T1000 (cell line): ENCODE data around the gene ARRB2.
"Not testable (repeated sequence)": the region's sequence is repeated elsewhere in the genome, so short reads cannot be mapped to it uniquely, and the experiment has no call there.

Experiments used
- DNase-seq: peaks from one replicate; lab custom pipeline; 2025; ENCODE audit warnings: mixed read lengths; lab: John Stamatoyannopoulos, UW

ARRB2 gene

GRCh38 chr17:4701116-4701515 is 9.3 kb upstream of the ARRB2 start:
- DNase-seq = no peak

DNA sequence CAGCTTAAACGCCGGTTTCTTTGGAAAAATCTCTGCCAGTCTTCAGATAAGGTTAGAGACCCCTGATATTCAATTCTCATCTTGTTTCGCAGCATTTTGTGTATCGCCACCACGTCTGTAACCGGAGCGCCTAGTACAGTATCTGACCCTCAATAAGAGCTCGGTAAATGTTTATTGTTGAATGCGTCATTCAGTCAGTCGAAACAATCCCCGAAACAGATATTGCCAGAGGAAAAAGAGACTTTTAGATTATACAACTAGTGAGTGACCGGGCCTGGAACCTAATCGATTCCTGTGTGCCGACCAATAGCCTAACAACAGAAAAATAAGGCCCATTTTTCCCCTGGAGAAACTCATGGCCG is 7.1 kb upstream of the ARRB2 start:
- no peak for DNase-seq

- DNase-seq = not testable (repeated sequence)
Observed at GRCh38 chr17:4704574-4704907, 5.9 kb upstream of the ARRB2 start.

DNA sequence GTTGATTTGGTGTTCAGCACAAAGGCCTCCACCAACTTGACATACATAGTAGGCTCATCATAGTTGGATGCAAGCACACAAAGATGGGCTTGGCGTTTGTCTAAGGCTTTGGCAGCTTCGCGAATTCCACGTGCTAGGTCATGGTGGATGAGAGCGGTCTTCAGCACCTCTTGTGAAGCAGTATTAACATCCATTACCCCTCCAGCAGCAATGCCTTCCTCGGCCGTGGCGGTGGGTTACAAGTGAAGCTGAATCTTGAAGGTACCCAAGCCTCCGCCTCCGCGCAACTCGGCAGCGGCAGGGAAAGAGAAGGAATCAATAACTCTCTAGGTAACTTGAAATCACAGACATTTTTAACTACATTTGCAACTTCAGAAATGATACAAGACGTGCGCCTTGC is 5.4 kb upstream of the ARRB2 start:
- DNase-seq = no peak

DNA sequence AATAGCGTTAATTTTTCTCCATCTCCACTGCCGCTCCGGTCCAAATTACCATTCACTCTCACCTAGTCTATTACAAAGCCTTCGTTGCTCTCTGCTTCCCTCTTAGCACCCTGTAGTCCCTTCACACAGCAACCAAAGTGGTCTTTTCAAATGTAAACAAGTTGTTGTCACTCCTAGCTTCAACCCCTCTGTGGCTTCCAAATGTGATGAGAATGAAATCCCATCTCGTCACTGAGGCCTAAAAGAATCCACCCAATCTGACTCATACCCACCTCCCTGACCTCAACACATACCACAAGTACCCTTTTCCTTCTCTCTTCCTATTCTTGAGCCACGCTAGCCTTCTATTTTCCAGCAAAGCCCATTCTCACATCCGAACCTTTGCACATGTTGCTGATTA is 4.3 kb upstream of the ARRB2 start:
- DNase-seq = no peak

- no peak for DNase-seq
Observed at GRCh38 chr17:4708436-4708835, 2.0 kb upstream of the ARRB2 start.

- no peak for DNase-seq
Observed at GRCh38 chr17:4710693-4711634, 532 bp downstream of the ARRB2 start.

DNA sequence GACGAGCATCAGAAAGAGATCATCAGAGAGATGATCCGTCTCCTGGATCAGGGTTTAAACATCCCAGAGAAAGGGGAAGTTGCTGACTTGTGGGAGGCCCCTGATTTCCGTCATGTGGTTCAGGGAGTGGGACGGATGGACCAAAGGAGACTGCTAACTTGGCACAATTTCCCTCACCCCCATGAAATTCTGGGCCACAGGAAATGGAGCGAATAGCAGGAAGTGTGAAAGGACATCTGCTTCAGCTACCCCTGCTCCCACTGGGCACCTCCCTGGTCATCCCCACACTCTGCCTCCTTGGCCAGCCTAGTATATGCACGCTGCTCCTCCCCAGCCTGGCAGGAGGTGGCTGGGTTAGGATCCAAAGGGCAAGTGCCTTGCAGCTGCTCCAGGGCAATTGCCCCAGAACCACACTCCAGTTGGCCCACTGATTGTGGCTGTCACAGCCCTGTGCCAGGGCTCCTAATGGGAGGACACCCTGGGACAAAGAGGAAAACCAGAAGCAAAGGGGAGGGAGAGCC is 1.3 kb downstream of the ARRB2 start:
- no peak for DNase-seq

DNA sequence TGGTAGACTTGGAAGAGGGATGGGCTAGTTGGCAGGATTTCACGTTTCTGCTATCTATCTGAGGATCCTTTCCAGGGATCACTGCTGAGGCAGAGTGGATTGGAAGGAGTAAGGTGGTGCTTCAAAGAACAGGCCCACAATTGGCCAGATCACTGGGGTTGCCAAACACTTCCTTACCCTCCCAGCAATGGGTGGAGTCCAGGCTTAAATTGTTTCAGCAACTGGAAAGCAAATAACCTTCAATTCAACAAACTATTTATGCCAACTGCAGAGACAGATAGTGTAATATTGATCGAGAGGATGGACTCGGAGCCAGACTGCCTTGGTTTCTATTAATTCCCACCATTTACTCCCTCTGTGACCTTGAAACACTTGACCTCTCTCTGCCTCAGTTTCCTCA is 2.1 kb downstream of the ARRB2 start:
- no peak for DNase-seq

GRCh38 chr17:4714340-4715062 is 4.1 kb downstream of the ARRB2 start:
- DNase-seq = not testable (repeated sequence)

GRCh38 chr17:4715063-4715744 is 4.8 kb downstream of the ARRB2 start:
- DNase-seq = no peak

GRCh38 chr17:4716081-4716480 is 5.6 kb downstream of the ARRB2 start:
- DNase-seq = no peak

DNA sequence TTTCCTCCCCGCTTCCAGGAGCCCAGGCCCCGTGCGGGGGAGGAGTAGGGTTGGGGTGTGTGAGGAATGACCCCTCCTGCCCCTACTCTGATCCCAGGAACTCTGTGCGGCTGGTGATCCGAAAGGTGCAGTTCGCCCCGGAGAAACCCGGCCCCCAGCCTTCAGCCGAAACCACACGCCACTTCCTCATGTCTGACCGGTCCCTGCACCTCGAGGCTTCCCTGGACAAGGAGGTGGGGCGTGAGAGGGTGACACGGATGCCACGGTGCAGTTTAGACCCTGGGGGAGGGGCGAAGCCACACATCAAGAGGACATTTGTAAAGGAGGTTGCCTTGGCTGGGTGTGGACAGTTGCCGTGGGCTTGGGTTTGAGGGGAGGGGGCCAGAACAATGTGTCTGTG is 7.4 kb downstream of the ARRB2 start:
- no peak for DNase-seq

GRCh38 chr17:4718276-4718675 is 7.8 kb downstream of the ARRB2 start:
- no peak for DNase-seq

- DNase-seq = no peak
Observed at GRCh38 chr17:4719146-4719545, 8.7 kb downstream of the ARRB2 start.

- DNase-seq = no peak
Observed at GRCh38 chr17:4719684-4720221, 9.3 kb downstream of the ARRB2 start.

DNA sequence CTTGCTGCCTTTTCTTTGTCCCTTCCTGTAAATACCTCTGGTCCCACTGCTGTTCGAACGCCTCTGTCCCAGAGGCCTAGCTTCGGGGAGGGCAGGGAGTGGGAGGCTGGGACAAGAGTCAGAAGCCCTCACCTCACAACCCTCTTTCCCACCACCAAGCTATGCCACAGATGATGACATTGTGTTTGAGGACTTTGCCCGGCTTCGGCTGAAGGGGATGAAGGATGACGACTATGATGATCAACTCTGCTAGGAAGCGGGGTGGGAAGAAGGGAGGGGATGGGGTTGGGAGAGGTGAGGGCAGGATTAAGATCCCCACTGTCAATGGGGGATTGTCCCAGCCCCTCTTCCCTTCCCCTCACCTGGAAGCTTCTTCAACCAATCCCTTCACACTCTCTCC is 10.4 kb downstream of the ARRB2 start:
- DNase-seq = no peak

GRCh38 chr17:4721203-4722135 is 11.0 kb downstream of the ARRB2 start:
- no peak for DNase-seq

DNA sequence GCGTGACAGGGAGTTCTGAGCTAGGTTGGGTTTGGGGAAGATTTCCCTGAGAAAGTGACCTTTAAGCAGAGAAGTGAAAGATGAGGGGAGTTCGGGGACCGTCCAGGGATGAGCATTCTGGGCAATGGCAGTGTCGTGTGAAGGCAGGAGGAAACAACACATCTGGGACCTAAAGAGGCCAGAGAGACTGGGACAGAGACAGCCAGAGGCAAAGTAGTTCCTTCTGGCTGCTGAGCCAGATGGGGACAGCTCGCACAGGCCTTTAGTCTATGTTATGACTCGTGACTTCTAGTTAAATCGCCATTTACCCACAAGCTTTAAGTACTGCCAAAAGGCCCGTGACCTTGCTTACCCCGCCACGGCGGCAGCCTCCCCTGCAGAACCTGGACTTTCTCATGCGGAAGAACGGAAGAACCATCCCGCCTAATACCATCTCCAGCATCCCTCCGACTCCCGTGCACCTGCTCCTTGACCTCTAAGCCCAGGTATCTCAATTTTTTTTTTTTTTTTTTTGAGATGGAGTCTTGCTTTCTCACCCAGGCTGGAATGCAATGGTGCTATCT is 12.3 kb downstream of the ARRB2 start:
- no peak for DNase-seq

DNA sequence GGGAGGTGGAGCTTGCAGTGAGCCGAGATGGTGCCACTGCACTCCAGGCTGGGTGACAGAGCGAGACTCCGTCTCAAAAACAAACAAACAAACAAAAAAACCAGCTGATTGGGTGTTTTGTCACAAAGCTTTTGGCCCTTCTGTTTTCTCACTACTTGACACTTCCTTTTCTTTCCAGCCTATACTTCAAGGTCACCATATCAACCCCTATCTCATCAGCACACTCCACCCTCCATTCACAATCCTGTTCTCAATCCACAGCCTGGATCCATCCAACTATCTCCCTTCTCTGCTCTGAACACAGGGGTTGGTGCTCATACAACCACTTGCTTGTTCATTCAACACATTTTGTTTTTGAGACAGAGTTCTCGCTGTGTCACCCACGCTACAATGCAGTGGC is 14.2 kb downstream of the ARRB2 start:
- no peak for DNase-seq
